Measurements from ENCODE around the gene KIF24.

- TF ChIP-seq CTCF (IDR thresholded peaks at IDR 0.05) (no peak), ZFX (IDR thresholded peaks at IDR 0.05; ENCODE audit: borderline replicate concordance) (no peak)
Observed at GRCh38 chr9:34331196-34331595, 2.1 kb upstream of the KIF24 start.

Measured in 22Rv1 (cell line).